GM18507 (cell line): ENCODE measurements around the gene SENP7.
"Not testable (repeated sequence)": the region's sequence is repeated elsewhere in the genome, so short reads cannot be mapped to it uniquely, and the experiment has no call there.

ENCODE experiments used
- DNase-seq: peaks from one replicate; pipeline ENCODE4 v3.0.0; 2011; ENCODE audit warnings: low read depth; ENCODE audit not compliant: insufficient read length; ENCODE audit errors: extremely low spot score
- FAIRE-seq: peaks from 2 replicates; lab custom pipeline; 2011; peaks lifted over from hg19 to GRCh38; lab: Jason Lieb, UNC

Gene SENP7

DNA sequence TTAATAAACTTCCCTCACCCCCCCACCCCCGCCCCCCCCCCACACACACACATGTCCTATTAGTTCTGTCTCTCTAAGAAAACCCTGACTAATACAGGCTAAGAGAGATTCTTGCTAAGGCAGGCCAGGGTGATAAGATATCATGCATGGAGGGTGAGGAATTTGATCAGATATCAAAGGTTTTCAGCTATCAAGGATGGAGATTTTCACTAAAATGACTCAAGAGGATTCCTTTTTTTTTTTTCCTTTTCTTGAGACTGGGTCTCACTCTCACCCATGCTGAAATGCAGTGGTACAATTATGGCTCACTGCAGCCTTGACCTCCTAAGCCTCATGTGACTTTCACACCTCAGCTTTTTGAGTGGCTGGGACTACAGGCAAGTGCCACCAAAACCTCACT, 14.9 kb upstream of the SENP7 start:
- FAIRE-seq (no peak), DNase-seq (no peak)

DNA sequence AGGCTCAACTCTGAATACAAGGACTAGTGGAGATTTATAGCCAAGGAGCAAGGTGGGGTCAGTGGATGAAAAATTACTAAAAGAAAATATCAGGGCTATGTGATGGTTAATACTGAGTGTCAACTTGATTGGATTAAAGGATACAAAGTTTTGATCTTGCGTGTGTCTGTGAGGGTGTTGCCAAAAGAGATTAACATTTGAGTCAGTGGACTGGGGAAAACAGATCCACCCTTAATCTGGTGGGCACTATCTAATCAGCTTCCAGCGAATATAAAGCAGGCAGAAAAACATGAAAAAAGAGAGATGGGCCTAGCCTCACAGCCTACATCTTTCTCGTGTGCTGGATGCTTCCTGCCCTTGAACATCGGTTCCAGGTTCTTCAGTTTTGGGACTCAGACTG, 14.4 kb upstream of the SENP7 start:
- FAIRE-seq (no peak), DNase-seq (no peak)

DNA sequence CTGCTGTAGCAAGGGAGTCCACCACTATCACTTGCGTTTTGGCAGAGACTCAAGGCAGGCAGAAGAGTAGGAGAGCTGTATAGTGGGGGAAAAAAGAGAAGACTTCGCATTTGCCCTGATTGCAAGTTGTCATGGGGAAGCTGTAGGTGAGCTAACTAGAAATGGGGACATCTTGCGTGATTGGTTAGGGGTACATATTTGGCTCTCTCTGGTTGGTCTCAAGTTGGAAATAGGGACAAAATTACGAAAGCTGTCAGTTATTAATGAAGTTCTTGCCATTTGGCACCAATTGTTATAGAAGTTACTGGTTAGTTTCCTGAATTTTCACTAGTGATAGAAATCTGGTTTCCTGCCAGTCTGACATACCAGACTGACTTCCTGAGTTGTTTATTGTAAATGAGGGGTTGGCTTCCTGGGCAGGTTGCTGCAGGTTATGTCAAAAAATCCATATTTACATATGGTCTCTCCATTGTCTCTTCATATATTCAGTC, 8.2 kb upstream of the SENP7 start:
- no peak for DNase-seq
- FAIRE-seq = no peak

DNA sequence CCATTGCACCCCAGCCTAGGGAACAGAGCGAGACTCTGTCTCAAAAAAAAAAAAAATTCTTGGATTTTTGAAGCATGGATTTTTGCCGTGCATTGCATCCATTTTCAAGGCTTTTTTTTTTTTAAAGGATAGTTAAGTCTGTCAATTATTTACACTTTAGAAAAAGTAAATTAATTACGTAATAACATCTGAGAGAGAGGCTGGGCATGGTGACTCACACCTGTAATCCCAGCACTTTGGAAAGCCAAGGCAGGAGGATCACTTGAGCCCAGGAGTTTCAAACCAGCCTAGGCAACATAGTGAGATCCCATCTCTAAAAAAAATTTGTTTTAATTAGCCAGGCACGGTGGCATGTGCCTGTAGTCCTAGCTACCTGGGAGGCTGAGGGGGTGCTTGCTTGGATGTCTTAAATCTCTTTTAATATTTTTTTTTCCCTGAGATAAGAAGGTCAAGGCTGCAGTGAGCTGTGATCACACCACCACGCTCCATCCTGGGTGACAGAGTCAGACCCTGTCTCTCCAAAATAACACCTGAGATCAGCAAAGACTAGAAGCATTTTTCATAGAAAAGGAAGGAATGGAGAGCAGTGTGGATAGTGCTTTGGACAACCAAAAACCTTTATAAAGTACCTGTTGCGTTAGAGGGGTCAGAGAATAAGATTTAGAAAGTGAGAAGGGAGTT, 6.8 kb upstream of the SENP7 start:
- DNase-seq = no peak
- FAIRE-seq = no peak

DNA sequence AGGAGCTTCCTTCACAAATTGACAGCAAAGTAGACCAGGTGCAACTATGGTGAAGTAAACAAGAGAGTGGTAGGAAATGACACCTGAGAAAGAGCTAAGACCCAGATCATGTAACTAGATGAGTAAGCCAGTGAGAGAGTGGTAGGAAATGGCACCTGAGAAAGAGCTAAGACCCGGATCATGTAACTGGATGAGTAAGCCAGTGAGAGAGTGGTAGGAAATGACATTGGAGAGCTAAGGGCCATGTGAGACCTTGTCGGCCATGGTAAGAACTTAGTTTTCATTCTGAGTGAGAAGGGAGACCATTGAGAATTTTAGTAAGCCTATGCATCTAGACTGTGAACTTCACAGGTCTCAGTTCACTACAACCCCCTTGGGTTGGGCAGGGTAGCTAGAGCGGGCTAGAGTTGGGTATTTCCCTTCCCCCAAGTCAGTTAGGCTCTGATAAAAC, 5.4 kb upstream of the SENP7 start:
- DNase-seq (peak; percentile 48), FAIRE-seq (peak; percentile 97)

DNA sequence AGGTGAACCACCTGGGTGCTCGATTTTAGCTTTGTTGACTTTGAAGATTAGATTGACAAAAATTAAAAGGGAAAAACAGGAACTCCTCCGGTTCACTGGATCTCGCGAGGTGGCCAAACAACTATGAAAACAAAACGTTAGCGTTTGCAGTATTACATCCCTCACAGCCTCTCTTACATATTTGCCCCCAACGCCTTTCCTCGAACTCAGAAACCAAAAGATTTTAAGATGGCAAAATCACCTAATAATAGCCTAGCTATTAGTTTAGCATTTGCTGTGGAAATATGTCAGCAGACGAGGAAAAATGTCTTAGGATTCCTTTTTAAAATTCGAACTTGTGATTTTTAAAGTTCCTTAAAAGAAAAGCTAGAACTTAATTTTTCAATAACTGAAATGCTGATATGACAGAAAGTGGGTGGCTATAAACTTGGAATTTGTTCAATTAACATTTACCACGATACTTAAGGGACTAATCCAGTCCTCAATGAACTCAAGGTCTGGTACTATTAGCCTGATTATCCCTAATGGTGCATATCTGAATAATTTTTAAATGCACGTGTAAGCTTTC, 491 bp upstream of the SENP7 start:
- DNase-seq (peak; percentile 26), FAIRE-seq (no peak)

DNA sequence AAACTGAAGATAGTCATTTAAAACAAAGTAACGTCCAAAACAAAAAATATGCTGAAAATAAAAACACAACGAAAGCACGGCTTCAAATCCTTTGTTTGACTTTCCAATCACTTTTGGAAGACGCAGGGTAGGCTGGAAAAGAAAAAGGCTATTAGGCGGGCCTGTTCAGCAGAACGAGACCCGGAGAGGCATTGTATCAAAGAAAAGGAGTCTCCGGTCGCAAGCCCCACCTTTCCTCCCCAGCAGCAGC, 691 bp downstream of the SENP7 start:
- DNase-seq (no peak), FAIRE-seq (peak; percentile 54)

DNA sequence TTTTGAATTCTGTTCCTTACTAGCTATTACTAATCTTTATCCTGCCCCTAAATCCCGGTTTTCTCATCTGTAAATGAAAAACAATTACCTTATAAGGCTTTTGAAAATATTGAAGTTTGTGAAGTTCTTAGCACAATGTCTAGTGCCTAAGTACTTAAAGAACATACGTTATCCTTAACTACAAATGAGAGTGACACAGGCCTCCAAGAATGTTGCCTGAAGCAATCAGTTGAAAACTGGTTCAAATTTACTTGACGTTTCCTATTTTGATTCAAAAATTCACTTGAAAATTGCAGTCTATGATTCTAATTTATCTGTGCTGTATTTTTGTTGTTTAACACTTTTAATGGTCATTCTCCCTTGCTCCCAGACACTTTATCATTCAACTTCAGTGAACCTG, 3.2 kb downstream of the SENP7 start:
- FAIRE-seq (no peak), DNase-seq (no peak)

DNA sequence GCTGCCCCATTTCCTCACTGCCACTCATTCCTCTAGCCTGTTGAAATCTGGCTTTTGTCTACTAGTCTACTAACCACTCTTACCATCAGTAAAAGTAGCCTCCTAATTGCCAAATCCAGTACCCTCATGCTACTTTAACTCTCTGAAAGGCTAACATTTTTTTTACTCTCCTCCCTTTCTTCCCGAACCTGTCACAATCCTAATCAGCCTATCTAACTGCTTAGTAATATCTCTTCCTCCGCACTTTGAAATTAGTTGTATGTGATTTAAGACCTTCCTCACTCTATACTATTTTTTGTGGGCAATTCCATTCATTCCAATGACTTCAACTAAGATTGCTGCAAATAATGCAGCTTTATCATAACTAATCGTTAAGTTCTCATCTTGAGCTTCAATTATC, 3.7 kb downstream of the SENP7 start:
- FAIRE-seq = no peak
- no peak for DNase-seq

DNA sequence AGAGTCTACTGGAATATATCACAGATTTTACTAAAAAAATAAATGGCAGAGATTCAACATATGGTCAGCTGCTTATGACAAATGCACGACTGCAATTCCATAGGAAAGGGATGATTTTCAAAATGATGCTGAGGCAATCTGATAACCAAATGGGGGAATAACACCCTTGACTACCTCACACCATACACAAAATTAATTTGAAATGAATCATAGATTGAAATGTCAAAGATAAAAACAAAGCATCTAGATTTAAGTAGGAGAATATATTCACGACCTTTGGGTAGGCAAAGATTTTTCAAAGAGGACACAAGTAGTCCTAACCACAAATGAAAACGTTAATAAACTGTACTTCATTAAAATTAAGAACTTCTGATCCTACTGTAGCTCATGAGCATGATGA, 11.2 kb downstream of the SENP7 start:
- FAIRE-seq (no peak), DNase-seq (no peak)

DNA sequence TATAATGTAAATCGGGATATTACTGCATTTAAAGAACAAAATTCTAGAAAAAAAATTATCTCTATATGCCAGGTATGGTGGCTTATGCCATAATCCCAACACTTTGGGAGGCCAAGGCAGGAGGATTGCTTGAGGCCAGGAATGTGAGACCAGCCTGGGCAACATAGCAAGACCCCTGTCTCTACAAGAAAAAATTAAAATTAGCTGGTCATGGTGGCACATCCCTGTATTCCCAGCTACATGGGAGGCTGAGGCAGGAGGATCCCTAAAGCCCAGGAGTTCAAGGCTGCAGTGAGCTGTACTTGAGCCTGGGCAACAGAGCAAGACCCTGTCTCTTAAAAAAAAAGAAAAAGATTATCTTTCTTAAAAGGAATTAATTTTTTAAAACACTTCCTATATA, 12.8 kb downstream of the SENP7 start:
- FAIRE-seq = no peak
- no peak for DNase-seq

DNA sequence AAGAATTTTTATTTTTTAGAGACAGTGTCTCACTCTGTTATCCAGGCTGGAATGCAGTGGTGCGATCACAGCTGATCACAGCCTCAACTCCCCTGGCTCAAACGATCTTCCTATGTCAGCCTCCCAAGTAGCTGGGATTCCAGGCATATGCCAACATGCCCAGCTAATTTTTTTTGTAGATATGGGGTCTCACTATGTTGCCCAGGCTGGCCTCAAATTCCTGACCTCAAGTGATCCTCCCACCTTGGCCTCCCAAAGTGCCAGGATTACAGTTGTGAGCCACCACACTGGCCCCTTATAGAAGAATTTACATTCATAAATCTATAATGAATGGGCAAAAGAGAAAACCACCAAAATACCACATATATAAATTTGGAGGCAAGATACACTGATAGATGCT, 15.2 kb downstream of the SENP7 start:
- FAIRE-seq (no peak), DNase-seq (no peak)

DNA sequence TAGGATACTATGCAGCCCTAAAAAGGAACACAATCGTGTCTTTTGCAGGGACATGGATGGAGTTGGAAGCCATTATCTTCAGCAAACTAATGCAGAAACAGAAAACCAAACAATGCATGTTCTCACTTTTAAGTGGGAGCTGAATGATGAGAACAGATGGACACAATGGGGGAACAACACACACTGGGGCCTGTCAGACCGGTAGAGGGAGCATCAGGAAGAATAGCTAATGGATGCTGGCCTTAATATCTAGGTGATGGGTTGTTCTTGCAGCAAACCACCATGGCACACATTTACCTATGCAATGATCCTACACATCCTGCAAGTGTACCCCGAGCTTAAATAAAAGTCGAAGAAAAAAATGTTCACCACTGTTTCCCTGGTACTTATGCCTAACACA, 17.5 kb downstream of the SENP7 start:
- FAIRE-seq = no peak
- DNase-seq = no peak

DNA sequence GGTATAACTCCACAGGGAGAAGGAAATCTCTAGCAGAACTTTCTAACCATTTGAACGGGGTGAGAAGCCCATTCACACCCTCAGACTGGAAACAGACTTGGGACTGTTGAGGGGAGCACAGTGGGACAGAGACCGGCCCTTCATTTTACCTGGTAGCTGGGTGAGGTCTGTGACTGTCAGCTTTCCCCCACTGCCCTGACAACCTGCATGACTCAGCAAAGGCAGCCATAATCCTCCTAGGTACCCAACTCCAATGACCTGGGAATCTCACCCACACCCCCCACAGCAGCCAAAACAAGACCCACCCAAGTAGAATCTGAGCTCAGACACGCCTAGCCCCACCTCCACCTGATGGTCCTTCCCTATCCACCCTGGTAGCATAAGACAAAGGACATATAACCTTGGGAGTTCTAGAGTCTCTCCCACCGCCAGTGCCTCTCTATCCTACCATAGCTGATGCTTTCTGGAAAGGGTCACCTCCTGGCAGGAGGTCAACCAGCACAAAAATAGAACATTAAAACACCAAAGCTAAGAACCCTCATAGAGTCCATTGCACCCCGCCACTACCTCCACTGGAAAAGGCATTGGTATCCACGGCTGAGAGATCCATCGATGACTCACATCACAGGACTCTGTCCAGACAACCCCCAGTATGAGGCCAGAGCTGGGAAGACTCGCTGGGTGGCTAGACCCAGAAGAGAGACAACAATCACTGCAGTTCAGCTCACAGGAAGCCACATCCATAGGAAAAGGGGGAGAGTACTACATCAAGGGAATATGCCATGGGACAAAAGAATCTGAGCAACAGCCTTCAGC, 28.0 kb downstream of the SENP7 start:
- DNase-seq (no peak), FAIRE-seq (no peak)

DNA sequence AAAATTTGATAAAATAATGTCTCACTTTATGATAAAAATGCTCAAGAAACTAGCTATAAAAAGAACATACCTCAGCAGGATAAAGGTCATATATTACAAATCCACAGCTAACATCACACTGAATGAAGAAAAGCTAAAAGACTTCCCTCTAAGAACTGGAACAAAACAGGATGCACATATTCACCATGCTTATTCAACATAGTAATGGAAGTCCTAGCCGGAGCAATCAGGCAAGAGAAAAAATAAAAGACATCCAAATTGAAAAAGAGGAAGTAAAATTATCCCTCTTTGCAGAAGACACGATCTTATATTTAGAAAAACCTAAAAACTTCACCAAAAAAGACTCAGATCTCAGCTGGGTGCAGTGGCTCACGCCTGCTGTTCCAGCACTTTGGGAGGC, 34.0 kb downstream of the SENP7 start:
- FAIRE-seq = peak; percentile 12
- no peak for DNase-seq

DNA sequence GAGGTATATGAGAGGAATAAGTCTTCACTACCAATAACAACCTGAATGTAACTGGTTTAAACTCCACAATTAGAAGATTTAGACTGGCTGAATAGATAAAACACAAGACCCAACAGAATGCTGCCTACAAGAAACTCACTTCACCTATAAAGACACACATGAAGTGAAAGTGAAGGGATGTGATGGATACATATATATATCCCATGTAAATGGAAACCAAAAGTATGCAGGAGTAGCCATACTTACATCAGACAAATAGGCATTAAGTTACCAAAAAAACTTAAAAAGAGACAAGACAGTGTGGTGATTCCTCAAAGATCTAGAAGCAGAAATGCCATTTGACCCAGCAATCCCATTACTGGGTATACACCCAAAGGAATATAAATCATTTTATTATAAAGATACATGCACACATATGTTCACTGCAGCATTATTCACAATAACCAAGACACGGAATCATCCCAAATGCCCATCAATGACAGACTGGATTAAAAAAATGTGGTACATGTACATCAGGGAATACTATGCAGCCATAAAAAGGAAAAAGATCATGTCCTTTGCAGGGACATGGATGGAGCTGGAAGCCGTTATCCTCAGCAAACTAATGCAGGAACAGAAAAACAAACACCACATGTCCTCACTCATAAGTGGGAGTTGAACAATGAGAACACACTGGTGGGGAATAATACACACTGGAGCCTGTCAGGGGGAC, 38.0 kb downstream of the SENP7 start:
- FAIRE-seq, DNase-seq: not testable (repeated sequence)

DNA sequence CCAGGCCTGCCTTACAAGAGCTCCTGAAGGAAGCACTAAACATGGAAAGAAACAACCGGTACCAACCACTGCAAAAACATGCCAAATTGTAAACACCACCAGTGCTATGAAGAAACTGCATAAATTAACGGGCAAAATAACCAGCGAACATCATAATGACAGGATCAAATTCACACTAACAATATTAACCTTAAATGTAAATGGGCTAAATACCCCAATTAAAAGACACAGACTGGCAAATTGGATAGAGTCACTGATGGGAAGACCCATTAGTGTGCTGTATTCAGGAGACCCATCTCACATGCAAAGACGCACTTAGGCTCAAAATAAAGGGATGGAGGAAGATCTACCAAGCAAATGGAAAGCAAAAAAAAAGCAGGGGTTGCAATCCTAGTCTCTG, 44.3 kb downstream of the SENP7 start:
- not testable (repeated sequence) for DNase-seq, FAIRE-seq

DNA sequence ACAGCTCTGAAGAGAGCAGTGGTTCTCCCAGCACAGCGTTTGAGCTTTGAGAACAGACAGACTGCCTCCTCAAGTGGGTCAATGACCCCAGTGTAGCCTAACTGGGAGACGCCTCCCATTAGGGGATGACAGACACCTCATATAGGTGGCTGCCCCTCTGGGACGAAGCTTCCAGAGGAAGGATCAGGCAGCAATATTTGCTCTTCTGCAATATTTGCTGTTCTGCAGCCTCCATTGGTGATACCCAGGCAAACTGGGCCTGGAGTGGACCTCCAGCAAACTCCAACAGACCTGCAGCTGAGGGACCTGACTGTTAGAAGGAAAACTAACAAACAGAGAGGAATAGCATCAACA, 45.7 kb downstream of the SENP7 start:
- not testable (repeated sequence) for FAIRE-seq, DNase-seq

DNA sequence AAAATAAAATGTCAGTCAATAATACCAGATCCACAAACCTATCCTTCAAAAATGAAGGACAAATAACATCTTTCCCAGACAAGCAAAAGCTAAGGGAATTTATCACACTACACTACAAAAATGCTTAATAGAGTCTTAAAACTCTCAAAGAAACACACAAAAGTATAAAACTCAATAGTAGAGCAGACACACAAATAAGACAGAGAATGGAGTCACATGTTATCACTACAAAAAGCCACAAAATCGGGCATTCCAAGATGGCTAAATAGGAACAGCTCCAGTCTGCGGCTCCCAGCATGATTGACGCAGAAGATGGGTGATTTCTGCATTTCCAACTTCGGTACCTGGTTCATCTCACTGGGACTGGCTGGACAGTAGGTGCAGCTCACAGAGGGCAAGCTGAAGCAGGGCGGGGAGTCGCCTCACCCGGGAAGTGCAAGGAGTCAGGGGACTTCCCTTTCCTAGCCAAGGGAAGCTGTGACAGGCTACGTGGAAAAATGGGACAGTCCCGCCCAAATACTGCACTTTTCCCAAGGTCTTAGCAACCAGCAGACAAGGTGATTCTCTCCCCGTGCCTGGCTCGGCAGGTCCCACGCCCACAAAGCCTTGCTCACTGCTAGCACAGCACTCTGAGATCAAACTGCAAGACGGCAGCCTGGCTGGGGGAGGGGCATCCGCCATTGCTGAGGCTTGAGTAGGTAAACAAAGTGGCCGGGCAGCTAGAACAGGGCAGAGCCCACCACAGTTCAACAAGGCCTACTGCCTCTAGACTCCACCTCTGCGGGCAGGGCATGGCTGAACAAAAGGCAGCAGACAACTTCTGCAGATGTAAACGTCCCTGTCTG, 46.3 kb downstream of the SENP7 start:
- no peak for DNase-seq
- no peak for FAIRE-seq

DNA sequence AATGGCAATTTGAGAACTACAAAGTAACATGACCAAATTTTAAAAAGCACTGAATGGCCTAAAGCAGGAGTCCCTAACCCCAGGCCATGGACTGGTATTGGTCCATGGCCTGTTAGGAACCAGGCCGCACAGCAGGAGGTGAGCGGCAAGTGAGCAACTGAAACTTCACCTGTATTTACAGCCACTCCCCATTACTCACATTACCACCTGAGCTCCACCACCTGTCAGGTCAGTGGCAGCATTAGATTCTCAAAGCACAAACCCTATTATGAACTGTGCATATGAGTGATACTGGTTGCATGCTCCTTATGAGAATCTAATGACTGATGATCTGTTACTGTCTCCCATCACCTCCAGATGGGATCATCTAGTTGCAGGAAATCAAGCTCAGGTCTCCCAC, 48.8 kb downstream of the SENP7 start:
- FAIRE-seq (no peak), DNase-seq (no peak)
